SJSA1 (cell line): ENCODE data around the gene TMEM38A. TPM values are rescaled to one million over a fixed set of nuclear protein-coding genes. Genes with fewer than 3 reads are reported as not detected.

Source experiments
- DNase-seq, 2 experiments: peaks; one replicate each; pipeline ENCODE4 v3.0.0-alpha.2; 2015 to 2020; ENCODE audit warnings: low spot score in 2 of 2, low read depth in 1 of 2
- H3K27ac ChIP-seq: fragments of 250-450 bp; sonication (Bioruptor Pico); 2 replicates; pipeline ENCODE4 v1.5.1; 2020; ENCODE audit warnings: mild to moderate bottlenecking, moderate library complexity
- H3K27me3 ChIP-seq: fragments of 250-450 bp; sonication (Bioruptor Pico); replicated peaks from 2 replicates; pipeline ENCODE4 v1.5.1; 2020; ENCODE audit warnings: mild to moderate bottlenecking, moderate library complexity
- H3K36me3 ChIP-seq: fragments of 250-450 bp; sonication (Bioruptor Pico); 2 replicates; pipeline ENCODE4 v1.5.1; 2020; ENCODE audit warnings: mild to moderate bottlenecking
- H3K4me1 ChIP-seq: fragments of 250-450 bp; sonication (Bioruptor Pico); replicated peaks from 2 replicates; pipeline ENCODE4 v1.6.1; 2021; ENCODE audit warnings: mild to moderate bottlenecking
- H3K4me3 ChIP-seq: fragments of 250-450 bp; sonication (Bioruptor Pico); 2 replicates; pipeline ENCODE4 v1.5.1; 2020; ENCODE audit warnings: mild to moderate bottlenecking
- H3K9me3 ChIP-seq: fragments of 250-450 bp; sonication (Bioruptor Pico); replicated peaks from 2 replicates; pipeline ENCODE4 v1.5.1; 2020; ENCODE audit warnings: mild to moderate bottlenecking
- total RNA-seq: library from RNA; depleted of rRNA; stranded (reverse); fragments of >200 nt; shearing (Covaris generic); gene quantifications from 2 replicates; pipeline ENCODE4 v1.2.3, GENCODE V29; 2014

Gene TMEM38A
- total RNA-seq, 1 experiment from 2014 or later: 0.97 TPM

DNA sequence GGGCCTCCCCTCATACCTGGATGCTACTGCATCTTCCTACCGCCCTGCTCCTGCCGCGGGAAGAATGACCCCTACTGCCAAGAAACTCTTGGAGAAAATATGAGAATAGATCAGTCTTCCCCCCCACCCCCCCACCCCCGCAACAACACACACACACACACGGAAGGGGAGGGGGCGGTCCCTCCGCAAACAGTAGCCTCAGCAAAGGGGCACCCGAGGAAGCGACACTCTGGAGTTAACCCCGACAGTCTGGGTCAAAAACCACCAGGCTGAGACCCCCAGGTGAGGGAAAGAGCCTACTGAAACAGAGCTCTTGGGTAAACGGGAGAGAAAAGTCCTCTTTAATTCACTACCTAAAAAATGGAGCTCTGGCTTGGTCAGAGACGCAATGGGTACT is 34.1 kb upstream of the TMEM38A start:
- peak overlapping the region; percentile 40; the same call in 1 of the 2 replicates for H3K27ac ChIP-seq
- DNase-seq: no peak
- H3K9me3 ChIP-seq: no peaks in the 10 kb centered on the region
- peak overlapping the region; percentile 86 for H3K4me3 ChIP-seq
- H3K27me3 ChIP-seq: no peaks in the 10 kb centered on the region
- peaks cover 72% of the 10 kb centered on the region for H3K36me3 ChIP-seq
- H3K4me1 ChIP-seq: peaks cover 14% of the 10 kb centered on the region

DNA sequence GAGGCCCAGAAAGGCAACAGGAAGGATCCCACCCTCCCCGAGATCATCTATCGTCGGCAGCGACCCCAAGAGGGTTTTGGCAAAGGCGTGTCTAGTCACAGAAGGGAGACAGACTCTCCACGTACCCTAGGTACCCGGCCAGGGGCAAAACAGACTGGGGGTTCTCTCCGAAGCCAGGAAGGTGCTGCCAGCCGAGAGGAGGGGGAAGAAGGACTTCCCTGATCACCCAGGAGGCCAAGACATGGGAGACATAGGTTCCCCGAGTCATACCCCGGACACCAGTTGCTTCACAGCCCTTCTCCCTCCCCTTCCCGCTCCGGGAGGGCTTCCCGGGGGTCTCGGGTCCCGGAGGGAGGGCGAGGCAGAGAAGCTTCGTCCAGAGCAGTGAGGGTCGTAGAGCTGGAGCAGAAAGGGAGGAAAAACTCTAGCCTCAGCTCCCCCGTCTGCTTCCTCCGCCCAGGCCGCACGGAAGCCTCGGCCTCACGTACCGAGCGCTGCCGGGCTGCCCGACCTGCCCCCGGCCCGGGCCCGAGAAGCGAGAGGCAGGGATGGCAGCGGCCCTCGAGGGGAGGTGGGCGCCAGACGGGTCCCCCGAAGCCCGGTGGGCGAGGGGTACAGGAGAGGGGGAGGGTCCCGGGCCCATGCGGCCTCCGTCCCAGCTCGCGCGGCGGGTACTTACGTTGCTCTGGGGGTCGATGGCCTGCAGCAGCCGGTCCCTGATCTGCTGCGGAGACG is 33.6 kb upstream of the TMEM38A start:
- H3K4me1 ChIP-seq: peaks cover 14% of the 10 kb centered on the region
- H3K27me3 ChIP-seq: no peaks in the 10 kb centered on the region
- DNase-seq: peak in 1 of 2 experiments; percentile 29

DNA sequence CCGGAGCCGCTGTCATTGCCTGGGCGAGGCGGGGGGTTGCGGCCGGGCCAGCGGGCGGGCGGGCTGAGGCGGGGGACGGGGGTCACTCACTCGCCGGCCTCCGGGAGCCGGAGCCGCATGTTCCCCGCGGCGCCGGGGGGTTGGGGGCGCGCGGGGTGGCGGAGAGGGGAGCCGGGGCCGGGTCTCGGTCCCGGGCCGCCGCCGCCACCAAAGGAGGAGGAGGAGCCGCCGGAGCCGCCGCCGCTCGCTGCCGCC is 33.1 kb upstream of the TMEM38A start:
- Histone ChIP-seq H3K36me3 (peaks cover 75% of the 10 kb centered on the region), H3K9me3 (no peaks in the 10 kb centered on the region), H3K27me3 (no peaks in the 10 kb centered on the region), H3K4me3 (peak overlapping the region; percentile 86), H3K27ac (peak overlapping the region; percentile 40), H3K4me1 (peaks cover 14% of the 10 kb centered on the region)
- no peak for DNase-seq

More for the DNA sequence above, 33.6 kb upstream of the TMEM38A start:
- peaks cover 75% of the 10 kb centered on the region for H3K36me3 ChIP-seq
- H3K4me3 ChIP-seq: peak overlapping the region; percentile 86
- H3K27ac ChIP-seq: peak overlapping the region; percentile 40
- no peaks in the 10 kb centered on the region for H3K9me3 ChIP-seq

DNA sequence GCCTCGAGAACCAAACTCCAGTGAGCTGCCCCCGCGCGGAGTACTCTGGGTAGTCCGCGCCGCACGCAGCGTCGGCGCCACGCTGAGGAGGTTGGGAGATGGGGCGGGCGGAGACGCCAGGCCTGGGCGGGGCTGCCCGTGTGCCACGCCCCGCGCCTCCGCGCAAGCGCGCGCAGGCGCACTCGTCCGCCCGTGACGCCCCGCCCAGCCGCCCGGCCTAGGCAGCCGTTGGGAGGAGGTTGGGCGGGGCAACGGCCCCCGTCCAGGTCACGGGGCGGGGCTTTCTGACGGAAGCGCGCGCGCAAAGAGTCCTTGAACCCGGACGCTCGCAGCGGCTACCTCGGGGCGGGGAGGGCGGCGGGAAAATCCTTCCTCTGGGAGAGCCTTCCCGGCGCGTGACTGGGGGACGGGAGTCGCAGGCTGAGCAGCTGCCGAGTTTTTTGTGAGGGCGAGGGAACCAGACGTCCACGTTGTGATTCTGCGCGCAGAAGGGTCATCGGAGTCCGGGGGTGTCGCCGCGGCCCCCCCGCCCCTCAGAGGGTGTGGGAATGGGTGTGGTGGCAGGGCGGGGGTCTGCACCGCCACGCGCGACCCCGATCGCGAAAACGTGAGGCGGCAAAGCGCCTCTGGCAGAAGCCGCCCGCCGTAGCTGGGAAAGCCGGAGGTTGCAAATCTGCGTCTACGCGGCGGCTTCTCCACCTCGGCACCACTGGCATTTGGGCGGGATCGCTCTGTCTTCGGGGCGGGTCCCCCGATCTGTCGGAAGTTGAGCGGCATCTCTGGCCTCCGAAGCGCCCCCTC is 32.6 kb upstream of the TMEM38A start, which contains the start of gene MED26:
Gene MED26, minus strand, starts transcription at position 22 of the 801 bp plus-strand sequence. CDS start 261 bp downstream, outside the sequence.
- H3K27me3 ChIP-seq: no peaks in the 10 kb centered on the region
- peaks cover 14% of the 10 kb centered on the region for H3K4me1 ChIP-seq
- peak; percentile 92 to 94 for DNase-seq
- H3K36me3 ChIP-seq: peaks cover 73% of the 10 kb centered on the region
- H3K9me3 ChIP-seq: no peaks in the 10 kb centered on the region
- peak within 1 kb of the TSS; percentile 86 for H3K4me3 ChIP-seq
- peak within 1 kb of the TSS; percentile 92 for H3K27ac ChIP-seq

DNA sequence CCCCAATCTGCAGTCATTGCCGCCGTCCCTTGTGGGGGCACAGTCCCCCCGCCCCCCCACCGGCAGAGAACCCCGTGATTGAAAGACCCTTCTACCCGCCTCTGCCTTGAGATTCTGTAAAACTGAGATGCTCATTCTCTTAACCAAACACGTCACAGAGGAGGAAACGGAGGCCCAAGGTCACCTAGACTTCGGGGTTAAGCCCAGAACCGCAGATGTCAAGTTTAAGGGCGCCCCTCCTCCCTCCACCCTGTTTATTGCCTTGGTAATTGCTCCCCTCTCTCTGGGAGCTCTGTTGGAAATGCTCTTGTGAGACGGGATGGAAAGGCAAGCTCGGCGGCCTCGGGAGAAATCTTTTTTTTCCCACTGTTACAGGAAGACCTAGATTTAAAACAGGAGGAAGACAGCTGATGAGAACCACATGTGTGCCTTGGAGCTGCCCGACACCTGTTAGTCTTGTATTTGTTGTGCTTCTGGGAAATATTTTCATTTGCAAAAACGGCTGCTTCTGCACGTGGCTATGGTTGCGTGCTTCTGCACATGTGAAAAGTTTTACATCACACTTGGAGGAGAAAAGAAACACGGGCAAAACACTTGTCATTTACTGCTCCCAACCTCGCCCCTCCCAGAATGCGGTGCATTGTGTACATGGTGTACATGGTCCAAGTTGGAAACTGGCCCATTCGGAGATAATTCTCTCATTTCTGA is 31.8 kb upstream of the TMEM38A start:
- H3K27ac ChIP-seq: peak overlapping the region; percentile 92

DNA sequence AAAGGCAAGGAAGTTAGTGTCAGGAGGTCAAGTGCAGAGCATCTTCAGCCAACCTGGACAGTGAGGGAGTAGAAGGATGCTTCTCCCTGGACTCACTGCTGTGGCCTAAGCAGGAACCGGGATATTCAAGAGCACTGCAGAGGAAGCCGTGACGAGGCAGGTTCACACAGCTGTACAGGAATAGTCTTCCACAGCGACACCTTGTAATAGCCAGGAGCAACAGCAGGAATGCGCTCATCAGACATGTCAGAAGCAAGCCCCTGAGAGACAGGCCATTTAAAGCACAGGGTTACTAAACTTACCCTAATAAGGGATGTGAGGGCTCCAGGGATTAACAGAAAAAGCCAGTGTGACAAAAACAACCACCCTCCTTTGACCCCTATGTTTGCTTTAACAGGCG is 29.5 kb upstream of the TMEM38A start:
- Histone ChIP-seq H3K27ac (no peak overlapping the region), H3K4me3 (no peak overlapping the region), H3K4me1 (peaks cover 7% of the 10 kb centered on the region), H3K27me3 (no peaks in the 10 kb centered on the region), H3K9me3 (no peaks in the 10 kb centered on the region), H3K36me3 (peaks cover 50% of the 10 kb centered on the region)
- DNase-seq: no peak

More for the DNA sequence above, 31.8 kb upstream of the TMEM38A start:
- Histone ChIP-seq H3K27me3 (no peaks in the 10 kb centered on the region), H3K9me3 (no peaks in the 10 kb centered on the region), H3K36me3 (peaks cover 66% of the 10 kb centered on the region), H3K4me3 (peak overlapping the region; percentile 86), H3K4me1 (peaks cover 14% of the 10 kb centered on the region)
- peak in 1 of 2 experiments; percentile 34 for DNase-seq

DNA sequence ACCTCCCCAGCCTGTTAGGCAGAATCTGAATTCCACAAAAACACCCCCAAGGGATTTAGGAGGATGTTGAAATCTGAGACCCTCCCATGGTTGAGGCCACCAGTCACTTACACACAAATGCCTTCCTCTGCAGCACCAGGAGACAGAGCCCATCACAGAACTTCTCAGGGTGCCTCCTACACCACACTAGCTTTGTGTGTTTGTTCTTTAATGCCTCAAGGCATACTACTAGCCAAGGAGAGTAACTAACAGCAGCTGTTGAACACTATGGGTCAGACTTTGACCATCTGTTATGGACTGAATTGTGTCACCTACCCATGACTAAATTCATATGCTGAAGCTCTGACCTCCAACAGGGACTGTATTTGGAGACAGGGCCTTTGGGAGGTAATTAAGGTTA is 23.4 kb upstream of the TMEM38A start:
- no peak overlapping the region for H3K27ac ChIP-seq
- peaks cover 56% of the 10 kb centered on the region for H3K36me3 ChIP-seq
- H3K27me3 ChIP-seq: no peaks in the 10 kb centered on the region
- DNase-seq: no peak
- H3K4me3 ChIP-seq: no peak overlapping the region
- H3K4me1 ChIP-seq: no peaks in the 10 kb centered on the region
- H3K9me3 ChIP-seq: no peaks in the 10 kb centered on the region

DNA sequence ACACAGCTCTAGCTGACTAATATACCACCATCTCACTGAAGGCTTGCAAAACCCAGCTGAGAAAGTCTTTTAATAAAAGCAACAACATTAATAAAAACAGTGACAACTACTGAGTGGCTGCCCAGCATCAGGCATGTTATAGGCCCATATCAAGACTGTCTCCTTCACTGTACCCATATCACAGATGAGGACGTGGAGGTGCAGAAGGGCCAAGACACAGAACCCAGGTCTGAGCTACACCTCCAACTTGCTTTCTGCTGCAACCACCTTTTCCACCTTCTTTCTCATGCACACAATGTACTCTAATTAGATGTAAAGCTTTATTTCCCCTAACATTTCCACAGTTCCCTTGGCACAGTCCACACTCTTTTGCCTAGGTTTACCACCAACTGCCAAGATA is 22.3 kb upstream of the TMEM38A start:
- no peak overlapping the region for H3K4me3 ChIP-seq
- H3K4me1 ChIP-seq: no peaks in the 10 kb centered on the region
- H3K27me3 ChIP-seq: no peaks in the 10 kb centered on the region
- no peak overlapping the region for H3K27ac ChIP-seq
- H3K36me3 ChIP-seq: peaks cover 60% of the 10 kb centered on the region
- DNase-seq: no peak
- H3K9me3 ChIP-seq: no peaks in the 10 kb centered on the region

DNA sequence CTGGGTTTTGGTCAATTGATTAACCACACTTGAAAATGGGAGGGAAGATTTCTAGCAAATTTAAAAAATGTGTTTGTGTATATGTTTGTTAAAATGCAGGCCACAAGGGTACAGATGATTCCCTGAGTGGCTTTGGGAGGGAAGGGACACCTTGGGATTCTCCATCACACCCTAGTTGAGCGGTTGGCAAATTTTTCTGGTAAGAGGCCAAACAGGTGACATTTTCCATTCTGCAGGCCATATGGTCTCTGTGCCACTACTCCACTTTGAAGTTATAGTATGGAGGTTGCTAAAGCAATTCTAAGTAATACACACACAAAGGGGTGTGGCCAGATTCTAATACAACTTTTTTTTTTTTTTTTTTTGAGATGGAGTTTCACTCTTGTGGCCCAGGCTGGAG is 20.0 kb upstream of the TMEM38A start:
- Histone ChIP-seq H3K27me3 (no peaks in the 10 kb centered on the region), H3K4me3 (no peak overlapping the region), H3K27ac (no peak overlapping the region), H3K4me1 (no peaks in the 10 kb centered on the region), H3K9me3 (no peaks in the 10 kb centered on the region), H3K36me3 (peaks cover 77% of the 10 kb centered on the region)
- no peak for DNase-seq

DNA sequence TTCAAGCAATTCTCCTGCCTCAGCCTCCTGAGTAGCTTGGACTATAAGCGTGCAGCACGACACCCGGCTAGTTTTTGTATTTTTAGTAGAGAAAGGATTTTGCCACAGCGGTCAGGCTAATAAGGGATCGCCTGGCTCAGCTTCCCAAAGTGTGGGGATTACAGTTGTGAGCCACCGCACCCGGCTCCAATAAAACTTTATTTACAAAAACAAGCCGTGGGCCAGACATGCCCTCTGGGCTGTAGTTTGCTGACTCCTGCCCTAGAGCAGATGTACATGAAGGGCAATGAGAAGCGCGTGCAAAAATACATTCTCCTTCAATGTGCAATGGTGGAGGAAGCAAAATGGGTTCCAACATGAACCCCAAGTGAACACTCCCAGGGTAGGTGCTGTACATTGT is 19.2 kb upstream of the TMEM38A start:
- no peaks in the 10 kb centered on the region for H3K4me1 ChIP-seq
- no peaks in the 10 kb centered on the region for H3K9me3 ChIP-seq
- H3K27ac ChIP-seq: no peak overlapping the region
- peaks cover 84% of the 10 kb centered on the region for H3K36me3 ChIP-seq
- H3K4me3 ChIP-seq: no peak overlapping the region
- no peaks in the 10 kb centered on the region for H3K27me3 ChIP-seq
- DNase-seq: no peak

DNA sequence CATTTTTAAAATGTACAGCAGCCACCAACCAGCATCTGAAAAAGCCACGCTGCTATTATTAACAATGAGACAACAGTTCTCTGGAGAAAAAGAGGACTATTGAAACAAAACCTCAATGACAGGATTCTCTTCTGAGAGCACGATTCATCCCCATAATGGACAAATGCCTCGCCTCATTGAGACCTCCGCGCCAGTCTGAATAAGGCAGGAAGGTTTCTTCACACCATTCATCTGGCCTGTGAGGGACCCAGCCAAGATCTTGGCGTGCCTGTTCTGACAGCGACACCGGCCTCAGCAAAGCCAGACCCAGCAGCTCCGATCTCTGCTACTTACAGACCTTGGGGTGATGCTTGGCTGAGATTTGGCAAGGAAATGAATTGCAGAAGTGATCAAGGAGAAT is 15.8 kb upstream of the TMEM38A start:
- DNase-seq: no peak
- Histone ChIP-seq H3K4me1 (no peaks in the 10 kb centered on the region), H3K36me3 (peaks cover 91% of the 10 kb centered on the region), H3K27ac (no peak overlapping the region), H3K27me3 (no peaks in the 10 kb centered on the region), H3K4me3 (no peak overlapping the region), H3K9me3 (no peaks in the 10 kb centered on the region)

DNA sequence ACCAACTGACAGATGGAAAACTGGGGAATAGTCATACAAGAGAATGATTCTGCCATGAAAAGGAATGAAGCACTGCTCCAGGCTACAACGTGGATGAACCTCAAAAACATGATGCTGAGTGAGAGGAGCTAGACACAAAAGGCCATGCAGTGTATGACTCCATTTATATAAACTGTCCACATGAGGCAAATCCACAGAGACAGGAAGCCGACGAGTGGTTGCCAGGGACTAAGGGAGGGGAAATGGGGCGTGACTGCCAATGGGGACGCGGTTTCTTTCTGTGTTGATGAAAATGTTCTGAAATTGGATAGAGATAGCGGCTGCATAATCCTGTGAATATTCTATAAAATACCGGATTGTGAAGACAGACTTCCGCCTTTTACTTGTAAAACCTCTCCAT is 11.2 kb upstream of the TMEM38A start:
- H3K9me3 ChIP-seq: no peaks in the 10 kb centered on the region
- no peak overlapping the region for H3K27ac ChIP-seq
- no peaks in the 10 kb centered on the region for H3K27me3 ChIP-seq
- H3K4me1 ChIP-seq: no peaks in the 10 kb centered on the region
- no peak overlapping the region for H3K4me3 ChIP-seq
- DNase-seq: no peak
- peaks cover 85% of the 10 kb centered on the region for H3K36me3 ChIP-seq

DNA sequence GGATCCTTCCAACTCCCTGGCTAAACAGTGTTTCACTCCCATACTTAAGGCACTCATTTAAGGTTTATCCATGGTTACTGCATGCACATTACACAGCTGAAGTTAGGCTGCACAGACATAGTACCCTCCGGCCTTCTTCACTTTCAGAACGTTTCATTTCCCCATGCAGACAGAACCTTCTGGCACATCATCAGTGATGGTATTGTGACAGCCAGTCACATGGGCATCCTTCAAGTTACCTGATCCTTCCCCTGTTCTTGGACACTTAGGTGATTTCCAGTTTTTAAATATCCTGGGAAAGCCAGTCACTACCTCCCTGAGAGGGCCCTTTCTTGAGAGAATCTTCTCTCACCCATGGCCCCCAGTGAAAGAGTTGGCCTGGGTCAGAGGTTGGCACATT is 10.1 kb upstream of the TMEM38A start:
- Histone ChIP-seq H3K27ac (no peak overlapping the region), H3K36me3 (peaks cover 82% of the 10 kb centered on the region)
- DNase-seq: no peak

More for the DNA sequence above, 10.1 kb upstream of the TMEM38A start:
- H3K9me3 ChIP-seq: no peaks in the 10 kb centered on the region
- no peak overlapping the region for H3K4me3 ChIP-seq
- no peaks in the 10 kb centered on the region for H3K27me3 ChIP-seq
- no peaks in the 10 kb centered on the region for H3K4me1 ChIP-seq
